GM13976 (cell line): ENCODE measurements around the gene ANKRD63.

Experiments
- DNase-seq: peaks from one replicate; pipeline ENCODE4 v3.0.0; 2012; ENCODE audit warnings: low spot score
- CTCF ChIP-seq: IDR thresholded peaks from 2 replicates; pipeline ENCODE4 v1.5.1; 2012; ENCODE audit warnings: borderline replicate concordance, mild to moderate bottlenecking; ENCODE audit not compliant: insufficient read depth; ENCODE audit errors: extremely low read depth, missing control alignments, control extremely low read depth
- in situ Hi-C: fragments of 300-500 bp; cut with MboI; formaldehyde crosslinking; loops from one replicate; pipeline ENCODE4 v1.12.0; 2022; ENCODE audit warnings: low sequenced_read_pairs, mixed read lengths, inconsistent platforms; ENCODE audit not compliant: unreplicated experiment

ANKRD63 gene

GRCh38 chr15:40254452-40254851 lies 28.4 kb downstream of the ANKRD63 start:
- in situ Hi-C loops = loop anchor here (25.0 kb wide), 1 partner anchor 467 kb away; the partner anchor contains the start of gene FSIP1
- no peak for DNase-seq
- TF ChIP-seq CTCF = no peak

- in situ Hi-C loops = loop anchor here (25.0 kb wide), 1 partner anchor 466 kb away; the partner anchor contains the start of gene FSIP1
- TF ChIP-seq CTCF = no peak
- DNase-seq = peak; percentile 62
These were observed 29.6 kb downstream of the ANKRD63 start for GRCh38 chr15:40253167-40253790.

GRCh38 chr15:40252438-40253166 lies 30.3 kb downstream of the ANKRD63 start:
- peak; percentile 68 for DNase-seq
- in situ Hi-C loops = loop anchor here (25.0 kb wide), 1 partner anchor 465 kb away; the partner anchor contains the start of gene FSIP1
- TF ChIP-seq CTCF = no peak

GRCh38 chr15:40252141-40252437 lies 30.8 kb downstream of the ANKRD63 start:
- in situ Hi-C loops = loop anchor here (25.0 kb wide), 1 partner anchor 465 kb away; the partner anchor contains the start of gene FSIP1
- no peak for DNase-seq
- no peak for TF ChIP-seq CTCF

- DNase-seq = no peak
- in situ Hi-C loops = loop anchor here (25.0 kb wide), 1 partner anchor 464 kb away; the partner anchor contains the start of gene FSIP1
- TF ChIP-seq CTCF = no peak
These were observed 31.3 kb downstream of the ANKRD63 start for GRCh38 chr15:40251486-40252140.

- no peak for TF ChIP-seq CTCF
- DNase-seq = no peak
- in situ Hi-C loops = loop anchor here (25.0 kb wide), 1 partner anchor 464 kb away; the partner anchor contains the start of gene FSIP1
These were observed 31.9 kb downstream of the ANKRD63 start for GRCh38 chr15:40250771-40251483.
